Heart right ventricle (tissue), 16 donors: ENCODE data around the gene CEP112. TPM values are rescaled to one million over a fixed set of nuclear protein-coding genes. Genes with fewer than 3 reads are reported as not detected.

Experiments
- ATAC-seq, 8 donors: fragments of 200-7000 bp; cut with Tn5 transposase; one replicate each; pipeline ENCODE4 v1.9.1; 2020; ENCODE audit warnings: mild to moderate bottlenecking in 8 of 8, moderate library complexity in 8 of 8, moderate number of reproducible peaks in 1 of 8
- DNase-seq, 2 donors: peaks; one replicate each; pipeline ENCODE4 v3.0.0-alpha.2; 2020
- H3K27ac ChIP-seq, 10 donors: fragments of 200-600 bp; sonication (generic) in 2 of 10; one replicate each; pipeline versions ENCODE4 v1.5.0 to v1.8.0; 2020 to 2022; ENCODE audit warnings: mild to moderate bottlenecking in 3 of 10
- H3K27me3 ChIP-seq, 7 donors: fragments of 200-600 bp; one replicate each; pipeline ENCODE4 v1.8.0; 2021 to 2022; ENCODE audit warnings: mild to moderate bottlenecking in 2 of 7
- H3K36me3 ChIP-seq, 9 donors: fragments of 200-600 bp; sonication (generic) in 1 of 9; one replicate each; pipeline versions ENCODE4 v1.5.0 to v1.8.0; 2020 to 2022; ENCODE audit warnings: mild to moderate bottlenecking in 2 of 9
- H3K4me1 ChIP-seq, 9 donors: fragments of 200-600 bp; sonication (generic) in 1 of 9; one replicate each; pipeline versions ENCODE4 v1.5.0 to v1.8.0; 2020 to 2022; ENCODE audit warnings: mild to moderate bottlenecking in 4 of 9
- H3K4me3 ChIP-seq, 10 donors: fragments of 200-600 bp; sonication (generic) in 2 of 10; one replicate each; pipeline versions ENCODE4 v1.5.0 to v1.8.0; 2020 to 2022; ENCODE audit warnings: mild to moderate bottlenecking in 7 of 10, moderate library complexity in 2 of 10
- H3K9me3 ChIP-seq, 11 donors: fragments of 200-600 bp in 10 of 11; sonication (generic) in 2 of 11; one replicate each; pipeline versions ENCODE4 v1.5.0 to v1.8.0; 2013 to 2022; ENCODE audit warnings: mild to moderate bottlenecking in 2 of 11, control low read depth in 1 of 11, moderate library complexity in 1 of 11
- CTCF ChIP-seq, 9 donors: fragments of 200-600 bp; sonication (generic) in 2 of 9; IDR thresholded peaks; one replicate each; pipeline versions ENCODE4 v1.5.0 to v1.8.0; 2021 to 2022; ENCODE audit warnings: antibody characterized with exemption in 9 of 9, mild to moderate bottlenecking in 5 of 9, moderate library complexity in 1 of 9
- WGBS, 2 donors: extraction: QIAGEN DNeasy Blood & Tissue Kit; methylation state at CpG; one replicate each; pipeline ENCODE4 v1.1.7; 2013; ENCODE audit warnings: inconsistent platforms in 1 of 2; 5-methylcytosine and 5-hydroxymethylcytosine counted together
- intact Hi-C, 10 donors: fragments of 100-400 bp; cut with DNase I; formaldehyde crosslinking; loops; one replicate each; pipeline versions ENCODE4 v1.11.1 to v1.14.2; 2022
- polyA plus RNA-seq, 2 donors: library from polyadenylated mRNA; stranded (reverse); fragments of 200-250 nt; gene quantifications; one replicate each; pipeline ENCODE4 v1.2.3, GENCODE V29; 2013
- total RNA-seq, 10 donors: library from RNA; stranded (reverse); fragmentation: NEBNext Ultra II Directional in 3 of 10; extraction: Animal tissue kit (Norgen Biotek cat#: 25700) in 3 of 10; gene quantifications; one replicate each; pipeline versions ENCODE4 v1.2.1 to v1.2.4, GENCODE V29; 2021 to 2023
- donor health status: Arrhythmogenic right ventricular cardiomyopathy.
- donor health status: ischemic (EF 13 %, LVEDD 7.1; RV severe dilation, severe dysfunction).
- donor health status: healthy with polysubstance abuse.
- donor health status: DM: no; HTN: yes; CAD: no.
- donor health status: DM: no; HTN: no; CAD: no.
- donor health status: ischemic (EF 25% LVEDD 6.9; RV normal size, moderate dysfunction).
- donor health status: ischemic (EF 25% LVEDD 5.7; RV mildly dilated, moderate dysfunction).
- donor health status: healthy.
- donor health status: DM: yes; HTN: yes; CAD: no.
- donor health status: Ischemic cardiomyopathy.
- donor health status: ischemic (EF 35%, LVEDD 5.7; RV mildly dilated, moderate dysfunction).
- donor health status: nonischemic (EF 11% LVEDD 7.7; RV severe dilation, severe dysfunction).
- donor health status: DM: yes; HTN: yes; CAD: no.
- donor health status: PGD.
- donor health status: ischemic (EF 29% LVEDD 5.4; RV normal size, mild dysfunction).
- donor health status: nonischemic (EF 23%, LVEDD 6.1; RV moderate dilation, normal function).

CEP112 gene
- total and polyA plus RNA-seq, 12 donors, result 6.7 to 30.0 (median 16.3) TPM

DNA sequence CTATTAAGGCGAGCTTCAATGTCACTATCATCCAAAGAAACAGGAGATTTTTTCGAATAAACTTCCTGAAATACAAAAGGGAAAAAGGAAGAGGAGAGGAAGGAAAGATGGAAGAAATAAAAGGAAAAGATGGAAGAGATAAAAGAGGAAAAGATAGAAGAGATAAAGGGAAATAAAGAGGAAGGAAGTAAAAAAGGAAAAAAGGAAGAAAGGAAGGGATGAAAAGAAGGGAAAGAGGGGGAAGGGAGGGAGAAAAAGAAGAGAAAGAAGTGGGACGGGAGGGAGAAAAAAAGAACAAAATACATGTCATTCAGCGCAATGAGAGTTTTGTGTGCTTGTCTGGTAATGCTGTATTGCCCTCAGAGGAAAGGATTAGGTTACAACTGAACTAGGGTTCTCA lies 62.2 kb downstream of the CEP112 start:
- WGBS, 2 donors, result 93 to 95% methylated on average over 4 of the region's 4 CpGs
- Histone ChIP-seq H3K36me3 (peaks cover 0 to 22% (median 0%) of the 10 kb centered on the region in 9 donors), H3K4me3 (no peak overlapping the region), H3K27ac (no peak overlapping the region), H3K4me1 (no peaks in the 10 kb centered on the region), H3K27me3 (no peaks in the 10 kb centered on the region), H3K9me3 (no peaks in the 10 kb centered on the region)
- intact Hi-C loops, result no loop called here
- DNase-seq (no peak), ATAC-seq (no peak)
- TF ChIP-seq CTCF (IDR thresholded peaks at IDR 0.05), result no peak

- H3K4me1 ChIP-seq, result no peaks in the 10 kb centered on the region
- DNase-seq (no peak), ATAC-seq (no peak)
- 98% methylated on average over 5 of the region's 5 CpGs for WGBS, 2 donors
- H3K36me3 ChIP-seq, result peaks cover 0 to 29% (median 8%) of the 10 kb centered on the region in 9 donors
- no peaks in the 10 kb centered on the region for H3K27me3 ChIP-seq
- peaks cover 0 to 3% (median 0%) of the 10 kb centered on the region in 11 donors for H3K9me3 ChIP-seq
- TF ChIP-seq CTCF (IDR thresholded peaks at IDR 0.05), result no peak
- intact Hi-C loops, result no loop called here
- H3K27ac ChIP-seq, result no peak overlapping the region
- H3K4me3 ChIP-seq, result no peak overlapping the region
Observed at GRCh38 chr17:66126231-66126630, 65.7 kb downstream of the CEP112 start.

DNA sequence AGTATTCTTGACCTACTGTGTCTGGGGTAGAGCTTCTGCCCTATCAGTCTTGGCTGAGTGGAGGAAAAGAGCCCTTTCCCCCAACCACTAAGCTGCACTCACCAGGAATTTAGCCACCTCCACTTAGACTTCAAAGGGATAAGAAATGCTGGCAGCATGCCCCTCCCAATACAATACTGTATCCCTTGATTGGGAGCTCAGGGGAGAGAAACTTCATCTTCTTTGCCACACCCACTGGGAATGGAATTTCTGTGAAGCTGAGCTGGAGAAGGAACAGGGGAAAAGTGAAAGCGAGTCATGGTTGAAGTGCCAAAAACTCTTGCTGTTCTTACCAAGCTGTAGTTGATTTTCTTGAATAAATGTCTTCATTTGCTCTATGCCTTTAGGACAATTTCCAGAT lies 68.8 kb downstream of the CEP112 start:
- ATAC-seq, result no peak
- no peak overlapping the region for H3K4me3 ChIP-seq
- H3K27me3 ChIP-seq, result no peaks in the 10 kb centered on the region

DNA sequence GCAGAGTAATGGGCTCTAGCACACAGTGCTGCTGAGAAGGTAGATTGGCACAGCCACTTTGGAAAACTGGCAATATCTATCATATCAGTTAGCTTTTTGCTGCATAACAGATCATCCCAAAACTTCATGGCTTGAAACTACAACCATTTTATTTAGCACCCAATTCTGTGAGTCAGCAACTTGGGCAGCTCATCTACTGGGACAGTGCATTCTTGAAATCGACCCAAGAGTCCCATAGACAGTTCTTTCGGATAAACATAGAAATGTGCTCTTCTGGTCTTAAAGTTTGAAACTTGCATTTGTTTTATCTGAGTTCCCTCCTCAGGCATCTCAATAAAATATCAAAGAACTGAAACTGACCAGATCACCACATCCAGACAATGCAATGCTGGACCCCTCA lies 76.7 kb downstream of the CEP112 start:
- intact Hi-C loops, result no loop called here
- no peaks in the 10 kb centered on the region for H3K36me3 ChIP-seq
- no peak overlapping the region for H3K27ac ChIP-seq
- ATAC-seq (no peak), DNase-seq (no peak)
- TF ChIP-seq CTCF (IDR thresholded peaks at IDR 0.05), result no peak
- no peaks in the 10 kb centered on the region for H3K4me1 ChIP-seq
- no peaks in the 10 kb centered on the region for H3K27me3 ChIP-seq
- H3K9me3 ChIP-seq, result peaks cover 0 to 21% (median 5%) of the 10 kb centered on the region in 11 donors
- H3K4me3 ChIP-seq, result no peak overlapping the region
- WGBS, 2 donors, result 71 to 82% methylated on average over 2 of the region's 2 CpGs

More for the DNA sequence above, 68.8 kb downstream of the CEP112 start:
- Histone ChIP-seq H3K36me3 (peaks cover 0 to 23% (median 8%) of the 10 kb centered on the region in 9 donors), H3K4me1 (no peaks in the 10 kb centered on the region), H3K27ac (no peak overlapping the region), H3K9me3 (peaks cover 0 to 21% (median 0%) of the 10 kb centered on the region in 11 donors)
- intact Hi-C loops, result no loop called here
- TF ChIP-seq CTCF (IDR thresholded peaks at IDR 0.05), result no peak
- WGBS, 2 donors, result 92 to 100% methylated on average over 1 of the region's 1 CpG
- no peak for DNase-seq
